Suprapubic skin (tissue), 4 donors: ENCODE data around the gene IQCN. TPM values are rescaled to one million over a fixed set of nuclear protein-coding genes. Genes with fewer than 3 reads are reported as not detected.

ENCODE experiments used
- DNase-seq, 2 donors: peaks; one replicate each; pipeline ENCODE4 v3.0.0-alpha.2; 2019; ENCODE audit warnings: low spot score in 2 of 2
- H3K27ac ChIP-seq: fragments of 200-600 bp; sonication (generic); one replicate; pipeline ENCODE4 v1.5.1; 2019
- H3K27me3 ChIP-seq: fragments of 200-600 bp; sonication (generic); one replicate; pipeline ENCODE4 v1.5.1; 2019
- H3K36me3 ChIP-seq: fragments of 200-600 bp; sonication (generic); one replicate; pipeline ENCODE4 v1.5.1; 2019
- H3K4me1 ChIP-seq: fragments of 200-600 bp; sonication (generic); one replicate; pipeline ENCODE4 v1.5.1; 2019
- H3K4me3 ChIP-seq: fragments of 200-600 bp; sonication (generic); one replicate; pipeline ENCODE4 v1.5.1; 2019; ENCODE audit warnings: mild to moderate bottlenecking
- H3K9me3 ChIP-seq: fragments of 200-600 bp; sonication (generic); one replicate; pipeline ENCODE4 v1.5.1; 2019
- CTCF ChIP-seq, 2 donors: fragments of 200-600 bp in 1 of 2; fragments of 450-650 bp in 1 of 2; sonication (generic) in 1 of 2; IDR thresholded peaks; one replicate each; pipeline ENCODE4 v1.5.1; 2016 to 2019; ENCODE audit warnings: antibody characterized with exemption in 2 of 2, mild to moderate bottlenecking in 1 of 2, moderate library complexity in 1 of 2
- EP300 ChIP-seq: sonication (generic); formaldehyde crosslinking; IDR thresholded peaks from one replicate; pipeline ENCODE4 v1.6.1; 2017; ENCODE audit warnings: antibody characterized with exemption
- POLR2A ChIP-seq, 2 donors: fragments of 450-650 bp; IDR thresholded peaks; one replicate each; pipeline ENCODE4 v1.6.1; 2017; ENCODE audit warnings: antibody characterized with exemption in 2 of 2, mild to moderate bottlenecking in 2 of 2, moderate library complexity in 2 of 2
- POLR2AphosphoS5 ChIP-seq, 3 donors: sonication (generic); formaldehyde crosslinking; IDR thresholded peaks; one replicate each; pipeline ENCODE4 v1.6.1; 2017; ENCODE audit warnings: antibody characterized with exemption in 3 of 3
- WGBS: methylation state at CpG from one replicate; pipeline ENCODE4 v1.1.5; 2018; 5-methylcytosine and 5-hydroxymethylcytosine counted together
- total RNA-seq, 4 donors: library from RNA; depleted of rRNA; stranded (reverse); fragments of >200 nt; gene quantifications; one replicate each; pipeline ENCODE4 v1.1.0, GENCODE V29; 2016

The IQCN gene
- total RNA-seq, 4 donors from 2014 or later, result 8.1 to 27.6 (median 13.6) TPM

- Histone ChIP-seq H3K9me3 (no peaks in the 10 kb centered on the region), H3K4me3 (peak overlapping the region; percentile 72), H3K4me1 (peaks cover 45% of the 10 kb centered on the region), H3K36me3 (no peaks in the 10 kb centered on the region), H3K27me3 (no peaks in the 10 kb centered on the region), H3K27ac (peak overlapping the region; percentile 91)
- peak in 1 of 2 donors; percentile 67 for TF ChIP-seq POLR2A (IDR thresholded peaks at IDR 0.05)
- TF ChIP-seq EP300, result no peak
- DNase-seq, result peak; percentile 93 to 95
- 6% methylated on average over 31 of the region's 31 CpGs for WGBS
These were observed 18.8 kb upstream of the IQCN start for GRCh38 chr19:18292810-18293641.

- no peak for TF ChIP-seq POLR2A (IDR thresholded peaks at IDR 0.05)
- no peak for TF ChIP-seq CTCF (IDR thresholded peaks at IDR 0.05)
- no peak for TF ChIP-seq EP300
- no peak for TF ChIP-seq POLR2AphosphoS5 (IDR thresholded peaks at IDR 0.05)
- under 1% methylated on average over 16 of the region's 20 CpGs for WGBS
- no peaks in the 10 kb centered on the region for H3K9me3 ChIP-seq
- DNase-seq, result no peak
- peaks cover 51% of the 10 kb centered on the region for H3K4me1 ChIP-seq
- peak overlapping the region; percentile 91 for H3K27ac ChIP-seq
- no peaks in the 10 kb centered on the region for H3K27me3 ChIP-seq
- peak overlapping the region; percentile 72 for H3K4me3 ChIP-seq
- no peaks in the 10 kb centered on the region for H3K36me3 ChIP-seq
These were observed 18.2 kb upstream of the IQCN start for GRCh38 chr19:18292462-18292809.

- peaks cover 52% of the 10 kb centered on the region for H3K4me1 ChIP-seq
- no peaks in the 10 kb centered on the region for H3K36me3 ChIP-seq
- H3K27me3 ChIP-seq, result no peaks in the 10 kb centered on the region
- H3K27ac ChIP-seq, result peak overlapping the region; percentile 91
- TF ChIP-seq EP300 (no peak), POLR2A (IDR thresholded peaks at IDR 0.05) (peak in 1 of 2 donors; percentile 43)
- no peaks in the 10 kb centered on the region for H3K9me3 ChIP-seq
- WGBS, result 3% methylated on average over 21 of the region's 75 CpGs
- peak; percentile 90 to 92 for DNase-seq
- peak overlapping the region; percentile 72 for H3K4me3 ChIP-seq
These were observed 17.6 kb upstream of the IQCN start for GRCh38 chr19:18291590-18292461.

GRCh38 chr19:18291019-18291524 lies 16.8 kb upstream of the IQCN start:
- peak overlapping the region; percentile 91 for H3K27ac ChIP-seq
- H3K9me3 ChIP-seq, result no peaks in the 10 kb centered on the region
- H3K36me3 ChIP-seq, result no peaks in the 10 kb centered on the region
- no peak for TF ChIP-seq CTCF (IDR thresholded peaks at IDR 0.05)
- no peak for TF ChIP-seq EP300
- TF ChIP-seq POLR2A (IDR thresholded peaks at IDR 0.05), result no peak
- TF ChIP-seq POLR2AphosphoS5 (IDR thresholded peaks at IDR 0.05), result no peak
- 47% methylated on average over 19 of the region's 21 CpGs for WGBS
- H3K4me1 ChIP-seq, result peaks cover 55% of the 10 kb centered on the region
- DNase-seq, result peak in 1 of 2 donors; percentile 79
- no peaks in the 10 kb centered on the region for H3K27me3 ChIP-seq
- peak overlapping the region; percentile 72 for H3K4me3 ChIP-seq

- peak in 1 of 2 donors; percentile 73 for DNase-seq
These were observed 16.2 kb upstream of the IQCN start for GRCh38 chr19:18290302-18291018.

More at GRCh38 chr19:18290302-18291018, 16.2 kb upstream of the IQCN start:
- H3K4me1 ChIP-seq, result peaks cover 57% of the 10 kb centered on the region
- no peak for TF ChIP-seq POLR2A (IDR thresholded peaks at IDR 0.05)
- no peak for TF ChIP-seq POLR2AphosphoS5 (IDR thresholded peaks at IDR 0.05)
- no peak for TF ChIP-seq EP300
- TF ChIP-seq CTCF (IDR thresholded peaks at IDR 0.05), result no peak
- no peaks in the 10 kb centered on the region for H3K9me3 ChIP-seq
- H3K36me3 ChIP-seq, result no peaks in the 10 kb centered on the region
- no peaks in the 10 kb centered on the region for H3K27me3 ChIP-seq
- peak overlapping the region; percentile 91 for H3K27ac ChIP-seq
- H3K4me3 ChIP-seq, result no peak overlapping the region
- WGBS, result 36% methylated on average over 14 of the region's 14 CpGs
